IPS-15b (cell line): ENCODE data around the gene HOXB2.

Source experiments
- H3K27me3 ChIP-seq: one replicate; pipeline ENCODE4 v1.6.1; 2013; ENCODE audit warnings: low read length; ENCODE audit not compliant: control insufficient read depth, insufficient read depth
- H3K36me3 ChIP-seq: one replicate; pipeline ENCODE4 v1.6.1; 2013; ENCODE audit warnings: low read length; ENCODE audit not compliant: control insufficient read depth, insufficient read depth
- H3K4me1 ChIP-seq: one replicate; pipeline ENCODE4 v1.6.1; 2013; ENCODE audit warnings: mild to moderate bottlenecking, low read length; ENCODE audit not compliant: control insufficient read depth, insufficient read depth
- H3K4me3 ChIP-seq: one replicate; pipeline ENCODE4 v1.5.1; 2013; ENCODE audit warnings: low read depth, low read length
- H3K9ac ChIP-seq: one replicate; pipeline ENCODE4 v1.6.1; 2013; ENCODE audit warnings: low read depth, mild to moderate bottlenecking, low read length
- H3K9me3 ChIP-seq: one replicate; pipeline ENCODE4 v1.6.1; 2013; ENCODE audit warnings: mild to moderate bottlenecking, low read length; ENCODE audit not compliant: control insufficient read depth, insufficient read depth

Gene HOXB2

DNA sequence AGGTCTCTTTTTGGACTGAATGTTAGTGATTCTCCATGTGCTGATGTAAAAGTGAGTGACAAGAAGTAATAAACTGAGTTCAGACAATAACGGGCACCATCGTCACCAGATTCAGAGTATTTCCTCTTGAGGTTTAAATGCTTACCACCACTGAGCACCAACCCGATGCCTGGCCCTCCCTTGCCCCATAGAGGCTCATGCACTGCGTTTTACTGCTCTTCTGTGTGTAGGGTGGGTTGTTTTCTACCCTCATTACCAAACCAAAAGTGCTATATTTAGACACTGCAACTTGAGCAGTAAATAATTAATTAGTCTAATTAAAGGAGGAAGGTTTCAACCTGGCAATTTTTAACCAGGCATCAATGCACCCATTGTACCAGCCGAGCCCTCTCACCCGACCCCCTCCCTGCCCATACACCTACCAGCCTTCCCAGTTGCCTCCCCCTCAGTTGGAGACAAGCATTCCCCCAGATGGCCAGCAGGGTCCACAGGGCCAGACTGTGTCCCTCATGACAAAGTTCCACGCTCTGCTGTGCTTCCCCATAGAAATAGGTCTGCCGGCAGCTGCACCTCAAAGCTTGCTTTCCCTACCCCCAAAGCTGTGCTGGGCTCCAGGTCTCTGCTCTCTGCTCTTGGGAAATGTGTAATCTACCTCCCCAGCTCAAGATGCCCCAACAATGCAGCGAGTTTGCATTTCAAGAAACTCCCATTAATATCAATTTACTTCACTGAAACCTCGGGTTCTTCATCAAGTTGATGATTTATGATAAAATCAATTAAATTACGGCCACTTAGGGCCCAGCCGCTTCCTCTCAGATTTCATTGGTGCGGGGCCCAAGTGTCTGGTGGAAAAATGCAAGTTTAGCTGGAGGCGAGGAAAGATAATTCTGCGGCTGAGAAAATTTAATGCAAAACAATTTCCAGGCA is 17.2 kb upstream of the HOXB2 start:
- Histone ChIP-seq H3K4me3 (peak overlapping the region; percentile 31), H3K27me3 (peaks cover 97% of the 10 kb centered on the region), H3K36me3 (no peaks in the 10 kb centered on the region), H3K9me3 (no peaks in the 10 kb centered on the region), H3K4me1 (peaks cover 2% of the 10 kb centered on the region), H3K9ac (no peak overlapping the region)

DNA sequence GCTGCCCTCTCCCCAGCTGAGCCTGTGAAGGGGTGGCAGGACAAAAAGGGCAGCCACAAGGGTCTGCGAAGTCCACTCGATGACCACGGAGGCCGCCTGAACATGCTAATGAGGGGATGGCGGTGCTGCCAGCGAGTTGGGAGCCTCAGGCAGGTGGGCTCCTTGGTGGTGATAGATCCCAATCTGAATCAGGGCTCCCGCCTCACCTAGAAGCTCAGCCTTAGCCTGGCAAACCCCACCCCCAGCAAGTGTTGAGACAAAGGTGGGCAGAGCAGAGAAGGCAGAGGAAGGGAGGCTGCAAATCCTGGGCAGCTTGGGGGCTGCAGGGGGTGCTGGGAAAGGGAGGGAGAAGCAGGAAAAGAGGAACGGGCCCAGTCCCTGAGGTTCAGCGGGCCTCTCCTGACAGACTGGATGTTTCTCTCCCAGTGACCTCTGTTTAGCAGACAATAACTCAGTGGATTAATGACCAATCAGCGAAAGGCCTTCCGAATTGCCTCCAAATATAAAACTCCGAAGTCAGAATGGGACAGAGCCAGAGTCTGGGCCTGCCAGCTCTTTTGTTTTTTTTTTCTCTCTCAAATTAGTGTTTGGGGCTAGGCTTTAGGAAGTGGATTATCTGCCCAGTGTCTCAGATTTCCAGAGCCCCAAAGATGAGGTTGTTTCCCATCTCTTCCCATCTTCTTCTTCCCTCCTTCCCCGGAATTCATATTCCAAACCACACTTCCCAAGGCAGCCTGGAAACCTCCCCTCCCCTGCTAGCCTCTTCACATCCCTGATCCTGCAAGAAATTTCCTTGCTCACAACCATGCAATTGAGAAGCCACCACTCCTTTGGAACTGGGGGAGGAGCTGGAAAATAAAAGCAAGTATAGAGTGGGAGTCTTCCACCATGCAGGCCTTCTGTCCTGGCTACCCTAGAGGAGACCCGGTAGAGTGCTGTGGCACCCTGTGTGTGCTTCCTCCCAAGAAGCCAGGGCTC is 15.2 kb upstream of the HOXB2 start:
- Histone ChIP-seq H3K9ac (no peak overlapping the region), H3K4me1 (peaks cover 2% of the 10 kb centered on the region), H3K27me3 (peaks cover 96% of the 10 kb centered on the region), H3K36me3 (no peaks in the 10 kb centered on the region), H3K4me3 (peak overlapping the region; percentile 16), H3K9me3 (no peaks in the 10 kb centered on the region)

DNA sequence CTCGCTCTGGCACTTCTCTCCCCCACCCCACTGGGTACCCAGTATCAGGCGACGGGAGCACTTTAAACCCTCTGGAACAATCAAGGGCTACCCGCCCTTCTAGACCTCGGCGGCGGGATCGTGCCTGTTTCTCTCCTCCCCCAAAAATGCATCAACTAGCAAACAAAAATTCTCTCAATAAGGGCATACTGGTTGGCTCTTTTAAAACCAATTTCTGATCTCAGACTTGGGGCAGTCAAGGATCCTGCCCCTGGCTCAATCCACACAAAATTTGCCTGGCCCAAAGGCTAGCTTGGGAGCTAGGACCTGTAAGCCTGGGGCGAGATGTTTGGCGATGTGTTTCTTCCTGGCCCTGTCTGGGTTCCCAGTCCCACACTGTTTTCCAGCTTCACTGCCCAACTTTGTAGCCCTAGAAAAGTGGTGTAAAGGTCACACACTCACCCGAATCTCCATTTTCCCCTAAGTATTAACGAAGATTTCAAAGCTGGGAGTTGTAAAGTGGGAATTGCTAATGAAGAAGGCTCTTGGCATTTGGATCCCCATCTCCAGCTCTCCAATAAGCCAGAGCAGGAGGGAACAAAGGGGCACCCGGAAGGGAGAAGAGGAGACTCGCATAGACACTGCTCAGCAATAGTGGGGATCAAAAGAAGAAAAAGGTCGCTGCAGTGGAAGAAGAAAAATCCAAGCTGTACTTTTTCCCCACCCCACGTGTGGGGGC is 14.4 kb upstream of the HOXB2 start:
- Histone ChIP-seq H3K4me1 (no peaks in the 10 kb centered on the region), H3K27me3 (peaks cover 96% of the 10 kb centered on the region), H3K4me3 (peak overlapping the region; percentile 16), H3K9me3 (no peaks in the 10 kb centered on the region), H3K9ac (no peak overlapping the region), H3K36me3 (no peaks in the 10 kb centered on the region)

DNA sequence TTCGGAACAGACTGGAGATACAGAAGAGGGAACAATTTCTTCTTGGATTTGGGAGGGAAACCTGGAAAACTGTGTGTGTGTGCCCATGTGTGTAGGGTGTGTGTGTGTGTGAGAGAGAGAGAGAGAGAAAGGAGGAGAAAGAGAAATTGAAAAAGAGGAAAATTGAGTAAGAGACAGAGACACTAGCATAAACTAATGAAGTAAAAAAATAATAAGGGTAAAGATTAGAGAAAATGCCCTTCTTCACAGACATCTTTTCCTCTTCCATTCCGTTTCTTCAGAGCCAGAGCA is 13.9 kb upstream of the HOXB2 start:
- no peaks in the 10 kb centered on the region for H3K36me3 ChIP-seq
- no peak overlapping the region for H3K9ac ChIP-seq
- H3K27me3 ChIP-seq: peaks cover 98% of the 10 kb centered on the region
- H3K4me3 ChIP-seq: peak overlapping the region; percentile 16
- H3K4me1 ChIP-seq: no peaks in the 10 kb centered on the region
- no peaks in the 10 kb centered on the region for H3K9me3 ChIP-seq

DNA sequence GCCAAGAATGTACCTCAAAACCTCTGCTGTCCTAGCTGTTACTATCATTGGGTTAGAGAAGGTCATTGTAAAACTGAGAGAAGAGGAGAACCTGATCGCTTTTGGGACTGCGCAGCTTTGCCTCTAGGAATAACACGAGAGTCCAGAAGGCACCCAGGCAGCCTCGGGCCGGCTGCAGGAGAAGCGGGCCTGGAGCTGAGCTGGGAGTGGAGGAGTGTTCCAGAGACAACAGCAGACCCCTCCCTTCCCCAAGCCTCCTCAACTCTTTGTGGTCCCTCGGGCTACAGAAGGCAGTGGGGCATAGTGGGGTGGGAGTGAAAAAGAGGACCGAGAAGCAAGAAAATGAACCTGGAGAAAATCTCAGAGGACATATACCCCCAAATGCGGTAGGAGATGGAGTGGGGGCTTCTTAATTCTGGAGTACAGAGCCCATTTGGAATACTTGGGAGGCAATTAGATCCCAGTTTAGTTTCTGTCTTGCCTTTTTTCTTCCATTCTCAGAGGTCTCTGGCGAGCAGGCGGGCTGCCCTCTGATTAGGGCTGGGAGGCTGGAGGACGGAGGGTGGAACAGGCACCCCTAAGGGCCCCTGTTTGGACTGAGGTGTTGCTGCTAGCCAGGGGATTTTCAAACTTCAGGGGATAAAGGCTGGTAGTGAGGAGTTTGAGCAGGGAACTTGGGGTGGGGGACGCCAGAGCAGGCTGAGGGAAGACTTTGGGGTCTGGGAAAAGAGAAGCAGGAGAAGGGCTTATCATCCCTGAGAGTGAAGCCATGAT is 13.3 kb upstream of the HOXB2 start:
- no peak overlapping the region for H3K9ac ChIP-seq
- no peaks in the 10 kb centered on the region for H3K4me1 ChIP-seq

DNA sequence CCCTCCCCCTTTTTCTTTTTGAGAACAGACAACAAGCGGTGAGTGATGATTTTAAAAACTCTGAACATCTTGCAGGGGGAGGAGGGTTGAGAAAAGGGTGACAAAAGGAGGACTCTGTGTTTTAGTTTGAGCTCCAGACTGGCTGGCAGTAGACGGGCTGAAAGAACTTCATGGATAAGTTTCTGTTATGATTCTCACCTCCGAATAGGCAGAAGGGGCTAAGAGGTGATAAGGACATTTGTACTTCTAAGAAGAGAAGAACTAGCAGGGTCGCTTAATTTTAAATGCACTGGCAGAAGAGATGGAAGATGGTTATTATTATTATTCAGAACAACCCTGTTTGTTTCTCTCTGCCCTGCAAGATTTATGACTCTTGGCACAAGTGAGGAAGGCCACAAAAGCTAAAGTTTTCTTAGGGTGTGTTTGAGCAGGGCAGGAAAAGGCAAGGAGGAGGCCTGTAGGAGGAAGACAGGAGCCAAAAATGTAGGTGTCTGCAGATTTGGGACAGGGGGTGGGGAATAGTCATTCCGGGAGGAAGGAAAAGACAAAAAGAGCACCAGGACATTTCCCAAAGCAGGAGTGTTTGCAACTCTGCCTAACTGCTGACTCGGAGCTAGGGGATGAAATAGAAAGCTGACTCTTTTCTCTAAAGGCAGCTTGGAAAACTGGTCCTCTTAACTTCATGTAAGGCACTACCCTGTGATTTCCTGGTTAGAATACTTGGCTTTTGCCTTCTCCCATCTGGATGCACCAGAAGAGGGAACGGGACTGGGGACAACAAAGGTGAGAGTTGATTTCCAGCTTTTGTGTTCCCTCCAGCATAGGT is 11.9 kb upstream of the HOXB2 start:
- H3K4me1 ChIP-seq: no peaks in the 10 kb centered on the region
- H3K27me3 ChIP-seq: peaks cover 98% of the 10 kb centered on the region
- H3K9ac ChIP-seq: no peak overlapping the region
- no peak overlapping the region for H3K4me3 ChIP-seq
- H3K36me3 ChIP-seq: no peaks in the 10 kb centered on the region
- H3K9me3 ChIP-seq: no peaks in the 10 kb centered on the region

More for the DNA sequence above, 13.3 kb upstream of the HOXB2 start:
- no peaks in the 10 kb centered on the region for H3K36me3 ChIP-seq
- H3K27me3 ChIP-seq: peaks cover 98% of the 10 kb centered on the region
- H3K4me3 ChIP-seq: no peak overlapping the region
- no peaks in the 10 kb centered on the region for H3K9me3 ChIP-seq

- H3K4me3 ChIP-seq: no peak overlapping the region
- H3K9me3 ChIP-seq: no peaks in the 10 kb centered on the region
- no peak overlapping the region for H3K9ac ChIP-seq
- no peaks in the 10 kb centered on the region for H3K36me3 ChIP-seq
- peaks cover 98% of the 10 kb centered on the region for H3K27me3 ChIP-seq
- H3K4me1 ChIP-seq: no peaks in the 10 kb centered on the region
These were observed 11.3 kb upstream of the HOXB2 start for GRCh38 chr17:48556229-48556575.

DNA sequence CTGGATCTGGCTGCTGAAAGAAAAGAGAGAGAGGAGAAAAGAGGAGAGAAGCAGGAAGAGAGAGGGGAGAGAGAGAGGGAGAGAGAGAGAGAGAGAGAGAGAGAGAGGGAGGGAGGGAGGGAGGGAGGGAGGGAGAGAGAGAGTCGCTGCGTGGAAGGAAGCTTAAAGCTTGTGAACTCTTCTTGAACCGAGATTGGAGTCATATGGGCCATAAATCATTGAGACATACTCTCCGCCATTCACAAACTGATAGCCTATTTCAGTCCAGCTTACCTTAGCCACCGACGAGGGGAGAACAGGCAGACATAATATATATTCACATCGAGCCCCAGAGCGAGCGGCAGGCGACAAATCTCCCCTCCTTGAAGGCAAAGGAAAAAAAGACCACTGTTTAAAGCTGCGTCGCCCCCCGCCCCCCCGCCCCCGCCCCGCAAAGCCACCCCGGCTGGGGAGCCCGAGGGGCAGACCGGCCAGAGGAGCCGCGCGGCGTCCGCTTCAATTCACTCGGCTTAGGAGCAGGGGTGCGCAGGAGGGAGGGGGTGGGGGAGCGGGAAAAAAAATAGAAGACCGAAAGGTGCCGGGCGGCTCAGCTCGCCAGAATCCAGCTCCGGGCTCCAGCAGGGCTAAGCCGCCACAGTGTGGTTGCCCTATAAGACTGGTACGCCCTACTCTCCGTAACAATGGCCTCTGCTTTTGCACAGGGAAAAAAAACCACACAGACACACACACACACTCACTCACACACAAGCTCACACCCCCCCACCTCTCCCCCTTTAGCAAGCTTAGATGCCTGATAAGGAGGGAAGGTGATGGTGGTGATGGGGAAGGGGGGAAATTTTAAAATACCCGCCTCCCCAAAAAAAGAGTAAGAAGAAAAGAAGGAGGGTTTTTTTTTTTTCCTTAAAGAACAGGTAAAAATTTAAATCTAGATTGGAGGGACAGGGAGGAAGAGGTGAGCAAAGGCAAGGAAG is 10.6 kb upstream of the HOXB2 start:
- peaks cover 96% of the 10 kb centered on the region for H3K27me3 ChIP-seq
- no peaks in the 10 kb centered on the region for H3K9me3 ChIP-seq
- no peaks in the 10 kb centered on the region for H3K36me3 ChIP-seq
- H3K4me1 ChIP-seq: no peaks in the 10 kb centered on the region
- peak overlapping the region; percentile 30 for H3K4me3 ChIP-seq
- H3K9ac ChIP-seq: no peak overlapping the region

DNA sequence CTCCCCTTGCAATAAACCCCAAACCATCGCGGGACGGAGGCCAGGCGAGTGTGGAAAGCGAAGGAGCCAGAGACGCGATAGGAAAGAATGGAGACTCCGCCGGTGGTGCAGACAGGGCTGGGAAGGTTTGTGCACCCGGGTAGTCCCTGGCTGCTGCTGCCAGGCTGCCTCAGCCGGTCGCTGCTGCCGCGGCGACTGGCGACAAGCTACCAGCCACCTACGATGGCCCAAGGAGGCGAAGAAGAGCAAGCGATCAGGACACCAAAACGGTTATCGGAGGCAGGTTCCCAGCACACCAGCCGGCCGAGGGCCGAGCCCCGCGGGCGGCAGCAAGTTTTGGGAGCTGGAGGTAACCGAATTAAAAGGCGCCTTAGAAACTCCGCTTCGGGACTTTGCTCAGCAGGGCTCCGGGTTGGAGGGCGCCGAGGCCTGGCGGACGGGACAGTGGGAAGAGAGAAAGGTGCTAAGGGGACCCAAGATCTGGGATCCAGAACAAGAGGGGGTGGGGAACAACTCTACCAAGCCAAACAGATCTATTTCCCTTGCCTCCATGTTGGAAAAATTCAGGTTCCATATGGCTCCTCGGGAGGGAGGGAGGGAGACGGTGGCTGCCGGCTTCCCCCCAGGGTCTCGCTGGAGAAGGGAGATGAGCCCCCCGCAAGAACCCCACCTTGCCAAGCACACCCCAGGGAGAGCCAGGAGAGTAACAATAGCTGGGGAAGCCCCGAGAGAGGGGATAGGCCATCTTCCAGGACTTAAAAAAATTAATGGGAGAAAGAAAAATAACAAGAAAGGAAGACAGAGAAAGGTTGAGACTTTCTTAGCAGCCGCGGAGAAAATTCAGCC is 9.7 kb upstream of the HOXB2 start:
- Histone ChIP-seq H3K27me3 (peaks cover 96% of the 10 kb centered on the region), H3K36me3 (no peaks in the 10 kb centered on the region), H3K9ac (no peak overlapping the region), H3K4me1 (peaks cover 3% of the 10 kb centered on the region), H3K4me3 (peak overlapping the region; percentile 30), H3K9me3 (no peaks in the 10 kb centered on the region)
